ENCODE data around the gene SART3. TPM values are rescaled to one million over a fixed set of nuclear protein-coding genes. Genes with fewer than 3 reads are reported as not detected.

Gene SART3
- total and polyA plus RNA-seq, 2 of the 8 experiments (the other 6 are each of a cell fraction or from before 2014, with no cell fraction given), result 16.0 to 103 TPM

GRCh38 chr12:108599541-108599940 lies 38.6 kb upstream of the SART3 start:
- DNase-seq (ENCODE audit: low read depth in 1 of 2, low spot score in 2 of 2) (no peak), FAIRE-seq (no peak)
- Histone ChIP-seq H2AK5ac (ENCODE audit: low read depth, low read length) (no peak overlapping the region), H2AFZ (ENCODE audit: low read length) (no peak overlapping the region), H3K36me3 (ENCODE audit: control insufficient read depth in 2 of 4, insufficient read depth in 4 of 4, low read length in 3 of 4) (no peaks in the 10 kb centered on the region), H3K79me2 (ENCODE audit: control insufficient read depth in 1 of 2, insufficient read depth in 2 of 2, low read length in 2 of 2) (no peaks in the 10 kb centered on the region), H2BK5ac (ENCODE audit: low read depth, low read length) (no peak overlapping the region), H2BK12ac (ENCODE audit: low read depth, low read length) (no peak overlapping the region), H3K4me1 (replicated peaks in 1 of 4; ENCODE audit: control insufficient read depth in 3 of 4, insufficient read depth in 4 of 4, low read length in 3 of 4) (peaks cover 0 to 10% (median 0%) of the 10 kb centered on the region in 4 experiments; a peak in 3 of 7 replicates), H4K5ac (ENCODE audit: insufficient read length, low read depth, low read length) (no peak overlapping the region), H3K4me2 (ENCODE audit: insufficient read depth in 1 of 2, low read depth in 2 of 2, low read length in 2 of 2) (no peak overlapping the region), H3K4me3 (ENCODE audit: extremely low read depth in 1 of 4, insufficient read depth in 2 of 4, low read depth in 3 of 4, low read length in 4 of 4) (no peak overlapping the region), H3K9ac (replicated peaks in 1 of 4; ENCODE audit: extremely low read depth in 1 of 4, low read depth in 3 of 4, low read length in 3 of 4) (no peak overlapping the region), H3K23ac (ENCODE audit: insufficient read length) (no peak overlapping the region), H2BK120ac (replicated peaks; ENCODE audit: low read depth, low read length) (no peak overlapping the region), H3K18ac (ENCODE audit: extremely low read depth, low read length) (no peak overlapping the region), H2BK15ac (ENCODE audit: low read length) (no peak overlapping the region), H3K9me3 (ENCODE audit: insufficient read depth in 2 of 2, low read depth in 1 of 2, low read length in 1 of 2) (no peaks in the 10 kb centered on the region), H4K91ac (replicated peaks; ENCODE audit: insufficient read length, low read length) (no peak overlapping the region), H3K27me3 (replicated peaks in 1 of 4; ENCODE audit: control insufficient read depth in 3 of 4, extremely low read depth in 1 of 4, insufficient read depth in 3 of 4, low read length in 3 of 4) (no peaks in the 10 kb centered on the region; a peak in 1 of 7 replicates), H3K14ac (ENCODE audit: insufficient read length) (no peak overlapping the region), H3K79me1 (ENCODE audit: low read depth, low read length) (no peaks in the 10 kb centered on the region; the same call in 1 of the 2 replicates), H3K56ac (replicated peaks; ENCODE audit: insufficient read length, low read depth, low read length) (no peak overlapping the region), H3K23me2 (ENCODE audit: low read depth, low read length) (peaks cover 7% of the 10 kb centered on the region; the same call in 1 of the 2 replicates), H2BK20ac (ENCODE audit: low read length) (no peak overlapping the region), H4K8ac (ENCODE audit: extremely low read depth, insufficient read depth, low read length) (no peak overlapping the region; the same call in 1 of the 2 replicates), H3K27ac (ENCODE audit: low read depth, low read length) (no peak overlapping the region), H3K4ac (replicated peaks; ENCODE audit: insufficient read length, low read depth, low read length) (no peak overlapping the region), H4K20me1 (replicated peaks in 1 of 2; ENCODE audit: control insufficient read depth in 1 of 2, insufficient read depth in 2 of 2, low read length in 2 of 2) (peaks cover 0 to 8% of the 10 kb centered on the region in 2 experiments)
- CTCF ChIA-PET (ENCODE audit: partially characterized antibody), result interaction anchor here (0.9 to 3.1 kb wide), 9 partner anchors 11 to 282 kb away, joined by 3 to 16 read pairs (median 4); no protein-coding TSS in a partner anchor
- WGBS, 2 experiments (ENCODE audit: extremely low coverage in 1 of 2, insufficient coverage in 1 of 2, insufficient read length in 1 of 2, insufficient replicate concordance in 2 of 2, low coverage in 1 of 2, low lambda C conversion rate in 2 of 2, missing lambda C conversion rate in 1 of 2), result 81% methylated on average over 5 of the region's 6 CpGs; no CpG with 5 or more reads in 1 of the 2 experiments
- POLR2A ChIA-PET (ENCODE audit: partially characterized antibody), result interaction anchor here (0.6 to 1.1 kb wide), 2 partner anchors 37 to 629 kb away, joined by 3 to 6 read pairs; partner anchors contain the start of gene ISCU
- TF ChIP-seq USF2 (IDR thresholded peaks at IDR 0.05; ENCODE audit: low read length) (no peak), GABPA (IDR thresholded peaks at IDR 0.05; ENCODE audit: borderline replicate concordance, insufficient read depth, low read length) (no peak), CHD1 (IDR thresholded peaks at IDR 0.05; ENCODE audit: low read depth, low read length) (no peak), SRF (IDR thresholded peaks at IDR 0.05; ENCODE audit: low read depth, low read length) (no peak), SAP30 (IDR thresholded peaks at IDR 0.05; ENCODE audit: insufficient read depth, insufficient replicate concordance, low read length) (no peak), RNF2 (IDR thresholded peaks at IDR 0.05; ENCODE audit: borderline replicate concordance, low read depth, low read length, missing control alignments, poor library complexity, severe bottlenecking) (no peak)

Measured in H1 (cell line).